Hippocampal formation (tissue), 2 donors: ENCODE data around the gene SCMH1.

Experiments used
- DNase-seq, 2 donors: peaks; one replicate each; lab custom pipeline; 2025; lab: John Stamatoyannopoulos, UW

SCMH1 gene

DNA sequence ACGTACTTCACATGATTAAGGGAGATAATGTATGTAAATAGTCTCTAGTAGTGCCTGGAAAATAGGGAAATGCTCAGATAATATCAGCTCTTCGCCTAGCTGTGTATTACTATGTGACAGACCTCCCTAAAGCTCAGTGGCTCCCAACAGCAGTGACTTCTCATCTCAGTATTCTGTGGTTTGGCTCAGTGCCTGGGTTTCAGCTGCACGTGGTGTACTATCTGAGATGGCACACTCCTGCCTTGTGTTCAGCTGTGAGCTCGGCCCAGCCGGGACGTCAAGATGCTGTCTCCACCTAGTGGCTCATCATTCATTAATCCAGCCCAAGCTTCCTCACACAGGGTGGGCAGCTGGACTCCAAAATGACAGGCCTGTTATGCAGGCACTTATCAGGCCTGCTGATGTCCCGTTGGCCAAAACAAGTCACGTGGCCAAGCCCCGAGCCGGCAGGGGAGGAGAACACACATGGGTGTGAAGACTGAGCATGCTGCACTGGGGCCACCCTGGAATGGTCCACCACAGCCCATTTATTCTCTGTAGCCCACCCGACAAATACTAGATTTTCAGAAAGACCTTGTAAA lies 238.4 kb downstream of the SCMH1 start:
- peak; percentile 83 to 88 for DNase-seq

- no peak for DNase-seq
These were observed 238.9 kb downstream of the SCMH1 start for GRCh38 chr1:41003127-41003639.

DNA sequence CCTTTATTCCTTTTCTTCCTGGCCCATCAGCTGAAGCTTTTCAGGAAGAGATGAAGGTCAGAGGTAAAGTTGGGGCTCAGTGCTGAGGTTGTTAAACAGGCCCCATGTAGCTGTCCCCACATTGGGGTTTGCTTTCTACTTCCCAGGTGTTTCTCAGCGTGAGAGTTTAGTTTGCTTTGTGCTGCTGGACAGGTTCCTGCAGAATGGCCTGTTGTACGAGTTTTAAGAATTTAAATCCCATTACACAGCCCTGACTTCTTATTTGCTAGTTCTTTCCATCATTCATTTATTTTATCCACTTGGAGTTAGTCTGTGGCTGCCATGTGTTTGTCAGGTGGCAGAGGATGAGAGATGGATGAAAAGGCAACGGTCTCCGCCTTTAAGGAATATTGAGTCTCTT lies 243.4 kb downstream of the SCMH1 start:
- no peak for DNase-seq

DNA sequence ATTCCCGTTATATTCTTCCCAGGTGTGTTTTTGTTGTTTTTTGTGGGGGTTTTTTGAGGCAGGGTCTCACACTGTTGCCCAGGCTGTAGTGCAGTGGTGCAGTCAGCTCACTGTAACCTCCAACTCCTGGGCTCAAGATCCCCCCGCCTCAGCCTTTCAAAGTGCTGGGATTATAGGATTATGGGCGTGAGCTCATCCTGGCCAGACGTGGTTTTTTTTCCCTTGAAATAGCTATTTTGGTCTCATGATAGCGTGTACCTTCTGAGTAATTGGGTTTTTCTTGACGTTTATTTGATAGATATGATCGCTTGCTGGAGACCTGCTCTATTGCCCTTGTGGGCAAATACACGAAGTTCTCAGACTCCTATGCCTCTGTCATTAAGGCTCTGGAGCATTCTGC lies 245.0 kb downstream of the SCMH1 start:
- DNase-seq: no peak

- no peak for DNase-seq
These were observed 253.0 kb downstream of the SCMH1 start for GRCh38 chr1:40989066-40989465.

DNA sequence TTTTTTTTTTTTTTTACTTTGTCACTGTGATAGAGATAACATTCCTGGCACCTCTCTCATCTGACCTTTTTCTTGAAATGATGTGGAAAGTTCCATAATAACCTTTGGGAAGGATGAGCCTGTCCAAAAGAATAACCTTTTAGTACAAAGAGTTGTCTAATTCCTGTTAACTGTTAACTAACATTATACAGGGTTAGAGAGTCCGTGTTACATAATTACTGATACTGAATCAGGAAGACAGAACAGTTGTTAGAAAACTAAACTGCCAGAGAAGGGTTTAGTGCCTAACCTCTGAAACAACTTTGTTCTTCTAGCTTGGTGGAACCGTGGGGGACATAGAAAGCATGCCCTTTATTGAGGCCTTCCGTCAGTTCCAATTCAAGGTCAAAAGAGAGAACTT lies 253.8 kb downstream of the SCMH1 start:
- no peak for DNase-seq

- DNase-seq: no peak
These were observed 254.4 kb downstream of the SCMH1 start for GRCh38 chr1:40987439-40988276.

DNA sequence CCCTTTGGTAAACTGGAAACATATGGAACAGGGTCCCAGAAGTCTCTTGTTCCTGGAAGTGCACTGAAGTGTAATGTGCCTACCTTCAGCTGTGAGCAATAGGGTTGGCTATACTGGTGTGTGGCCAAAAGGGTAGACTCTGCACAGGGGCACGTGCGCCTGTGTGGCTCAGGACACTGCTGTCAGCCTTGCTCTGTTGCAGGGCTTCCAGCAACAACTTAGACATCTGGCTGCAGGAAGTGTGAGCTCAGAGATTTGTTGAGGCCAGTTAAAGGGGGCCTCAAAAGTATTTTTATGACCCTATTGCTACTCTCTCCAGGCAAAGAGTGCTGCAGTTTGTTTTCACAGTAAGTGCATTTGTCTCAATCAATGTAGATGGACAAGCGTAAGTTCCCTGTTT lies 255.2 kb downstream of the SCMH1 start:
- no peak for DNase-seq

DNA sequence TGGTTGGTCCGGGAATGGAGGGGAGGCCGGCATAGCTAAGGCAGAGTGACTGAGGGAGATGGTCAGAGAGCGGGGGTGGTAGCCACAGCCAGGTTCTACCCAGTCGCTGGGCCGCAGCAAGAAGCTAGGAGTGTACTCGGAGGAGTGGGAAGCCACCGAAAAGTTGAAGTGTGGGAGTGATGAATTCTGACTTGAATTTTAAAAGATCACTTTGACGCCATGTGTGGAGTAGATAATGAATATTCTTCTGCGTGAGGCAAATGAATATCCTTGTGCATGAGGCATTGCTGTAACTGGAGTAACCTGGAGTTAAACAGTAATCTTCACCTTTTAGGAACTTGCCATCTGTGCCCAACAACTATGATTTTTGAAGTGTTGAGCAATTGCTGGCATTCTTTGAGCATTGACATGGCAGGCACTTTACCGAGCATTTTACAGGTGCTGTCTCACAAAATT lies 255.8 kb downstream of the SCMH1 start:
- no peak for DNase-seq

DNA sequence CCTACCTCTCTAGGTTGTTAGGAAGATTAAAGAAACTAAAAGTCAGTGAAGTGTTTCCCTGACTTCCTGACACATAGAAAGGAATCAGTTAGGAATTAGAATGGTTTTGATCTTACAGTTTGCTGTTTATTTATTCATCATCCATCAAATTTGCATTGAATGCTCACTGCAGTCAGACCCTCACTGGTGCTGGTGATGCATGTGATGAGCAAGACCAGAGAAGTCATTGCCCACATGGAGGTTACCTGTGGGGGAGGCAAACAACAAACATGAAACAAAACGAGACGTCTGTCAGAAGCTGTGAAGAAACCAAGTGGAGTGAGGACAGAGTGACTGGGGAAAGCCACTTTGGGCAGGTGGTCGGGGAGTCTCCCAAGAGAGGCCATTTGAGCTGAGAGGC lies 256.2 kb downstream of the SCMH1 start:
- DNase-seq: no peak

DNA sequence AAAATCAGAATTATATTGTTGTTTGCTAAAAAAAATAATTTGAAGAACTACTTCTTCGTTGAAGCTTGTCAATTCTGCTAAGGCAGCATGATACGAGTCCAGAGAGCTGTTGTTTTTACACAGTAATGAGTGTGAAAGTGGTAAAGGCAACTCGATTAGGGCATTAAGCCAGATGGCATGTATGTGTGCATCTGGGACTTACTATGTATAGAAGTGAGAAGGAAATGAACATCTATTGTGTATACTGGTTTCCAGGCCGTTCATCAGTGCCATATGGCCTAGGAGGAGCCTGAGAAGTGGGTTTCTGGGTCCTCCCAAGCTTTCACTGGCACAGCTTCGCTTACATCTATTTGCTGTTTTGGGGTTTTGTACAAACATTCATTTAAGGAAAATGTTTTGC lies 256.9 kb downstream of the SCMH1 start:
- DNase-seq: no peak

GRCh38 chr1:40984531-40984930 lies 257.6 kb downstream of the SCMH1 start:
- no peak for DNase-seq

- no peak for DNase-seq
These were observed 258.0 kb downstream of the SCMH1 start for GRCh38 chr1:40984066-40984465.

DNA sequence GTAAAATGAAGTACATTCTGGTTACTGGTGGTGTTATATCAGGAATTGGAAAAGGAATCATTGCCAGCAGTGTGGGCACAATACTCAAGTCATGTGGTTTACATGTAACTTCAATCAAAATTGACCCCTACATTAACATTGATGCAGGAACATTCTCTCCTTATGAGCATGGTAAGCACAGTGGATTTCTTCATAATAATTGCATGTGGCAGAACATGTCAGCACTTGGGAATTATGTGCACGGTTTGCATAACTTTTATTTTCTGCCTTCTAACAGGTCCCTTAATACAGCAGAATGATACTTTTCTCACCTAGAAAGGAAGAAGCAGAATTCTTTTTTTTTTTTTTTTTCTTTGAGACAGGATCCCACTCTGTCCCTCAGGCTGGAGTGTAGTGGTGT lies 258.8 kb downstream of the SCMH1 start:
- DNase-seq: no peak

DNA sequence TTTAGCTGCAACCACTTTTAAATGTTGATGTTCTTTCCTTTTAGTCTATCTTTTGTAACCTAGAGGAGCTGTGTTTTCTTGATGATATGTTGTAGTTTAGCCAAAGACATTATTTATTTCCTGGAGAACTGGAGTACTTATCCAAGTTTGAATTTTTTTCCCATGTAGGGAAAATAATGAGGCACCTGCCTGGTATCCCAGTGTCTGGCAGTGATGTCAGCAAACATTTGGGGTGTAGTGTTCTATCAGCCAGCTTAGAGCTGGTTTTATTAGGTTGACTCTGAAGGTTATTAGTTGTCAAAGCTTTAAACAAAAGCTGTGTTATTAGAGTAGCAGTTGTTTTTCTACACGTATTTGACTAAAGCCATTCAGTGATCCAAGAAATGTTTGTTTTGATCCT lies 259.4 kb downstream of the SCMH1 start:
- DNase-seq: no peak

DNA sequence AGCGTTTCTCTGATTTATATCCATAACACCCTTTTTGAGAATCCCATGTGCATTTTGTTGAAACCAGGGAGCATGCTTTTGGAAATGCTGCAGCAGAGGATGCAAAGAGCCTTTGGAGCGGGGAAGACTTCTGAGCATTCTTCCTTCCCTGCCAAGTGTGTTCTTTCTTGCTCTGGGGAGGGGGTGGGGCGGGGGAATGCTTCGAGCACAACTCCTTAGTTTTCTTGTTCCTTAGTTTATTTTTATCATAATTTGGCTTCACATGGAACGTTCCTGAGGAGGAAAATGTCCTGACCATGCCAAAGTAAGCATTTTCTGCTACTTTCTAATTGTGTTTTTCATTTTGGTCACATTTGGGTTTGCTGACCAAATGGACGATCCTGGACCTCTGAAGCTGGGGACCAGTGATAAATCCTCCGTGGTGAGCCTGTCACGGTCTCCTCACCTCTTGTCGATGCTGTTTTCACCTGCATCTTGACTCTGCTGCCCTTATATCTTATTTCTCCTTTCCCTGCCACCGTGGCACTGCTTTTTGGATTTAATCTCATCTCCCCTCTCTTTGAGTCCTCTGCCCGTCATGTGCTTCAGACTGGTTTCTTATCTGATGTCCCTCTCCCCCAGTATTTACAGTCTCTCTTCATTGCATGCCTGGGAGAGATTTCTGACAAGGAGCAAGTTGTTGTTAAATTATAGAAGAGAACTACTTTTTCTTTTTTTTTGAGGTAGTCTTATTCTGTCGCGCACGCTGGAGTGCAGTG lies 260.2 kb downstream of the SCMH1 start:
- no peak for DNase-seq

DNA sequence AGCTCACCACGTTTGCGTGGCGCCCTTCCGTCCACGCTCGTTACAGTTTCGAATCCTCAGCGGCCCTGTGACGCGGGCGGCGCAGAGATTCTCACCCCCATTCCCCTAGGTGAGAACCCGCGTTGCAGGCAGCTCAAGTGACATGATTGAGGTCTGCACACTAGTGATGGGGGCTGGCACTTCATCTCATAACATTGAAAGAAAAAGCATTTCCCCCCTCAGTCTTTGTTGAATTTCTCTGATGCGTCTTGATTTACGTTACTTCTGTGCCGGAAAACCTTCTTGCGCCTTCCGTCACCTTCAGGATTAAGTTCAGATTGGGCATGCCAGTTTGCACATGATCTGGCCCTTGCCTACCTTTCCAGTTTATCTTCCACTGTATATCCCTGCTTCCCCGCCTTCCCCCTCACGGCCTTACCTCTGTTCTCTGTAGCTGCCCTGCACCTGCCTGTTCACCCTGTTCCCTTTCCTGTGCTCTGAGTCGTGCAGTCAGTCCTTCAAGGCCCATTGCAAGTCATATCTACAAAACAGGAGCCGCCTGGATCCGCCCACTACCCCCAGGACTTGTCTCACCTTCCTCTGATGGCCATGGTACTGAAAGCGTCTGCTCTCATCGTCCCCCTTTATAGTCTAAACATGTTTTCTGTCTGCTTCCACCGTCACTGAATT lies 261.5 kb downstream of the SCMH1 start:
- no peak for DNase-seq

DNA sequence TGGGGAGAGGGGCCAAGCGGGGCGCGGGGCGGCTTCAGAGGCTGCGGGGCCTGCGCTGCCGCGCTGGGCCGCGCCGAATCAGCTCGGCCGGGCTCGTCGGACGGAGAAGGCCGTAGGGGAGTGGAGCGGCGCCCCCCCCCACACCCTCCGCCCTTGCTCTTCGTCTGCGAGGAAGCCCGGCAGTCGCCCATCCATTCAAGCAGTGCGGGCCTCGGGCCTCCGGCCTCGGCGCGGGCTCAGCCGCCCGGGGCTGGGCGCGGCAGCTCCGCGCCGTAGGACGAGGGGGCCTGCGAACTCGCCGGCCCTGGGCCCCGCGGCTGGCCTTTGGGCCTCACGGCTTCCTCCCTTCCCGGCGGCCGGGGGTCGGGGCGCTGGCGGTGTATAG lies 262.0 kb downstream of the SCMH1 start:
- DNase-seq: no peak

- peak; percentile 91 to 97 for DNase-seq
These were observed 262.7 kb downstream of the SCMH1 start, which contains the start of gene CTPS1 for GRCh38 chr1:40979241-40980067. Gene CTPS1, plus strand, starts transcription at chr1:40979696. Its CDS starts 3,595 bp downstream, at chr1:40983291.

DNA sequence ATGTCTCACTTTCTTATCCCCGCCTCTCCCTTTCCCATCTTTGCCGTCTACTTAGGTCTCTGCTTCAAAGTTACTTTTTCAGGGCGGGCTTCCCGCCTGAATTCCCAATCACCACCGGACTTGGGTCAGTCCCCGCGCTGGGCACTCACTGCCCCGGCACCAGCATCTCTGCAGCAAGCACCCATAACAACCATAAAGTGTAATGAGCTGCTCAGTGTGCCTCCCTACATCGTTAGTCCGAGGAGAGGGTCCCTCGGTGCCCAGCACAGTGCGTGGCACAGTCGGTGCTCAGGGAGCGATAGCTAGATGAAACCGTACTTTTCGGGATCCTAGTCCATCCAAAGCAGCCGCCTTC lies 263.2 kb downstream of the SCMH1 start:
- DNase-seq: no peak

GRCh38 chr1:40977716-40978115 lies 264.4 kb downstream of the SCMH1 start:
- DNase-seq: no peak
